Suppressor macrophage (primary cell): ENCODE data around the gene THBS2.
A peak's percentile ranks its signal among the peaks of the same experiment; 100 is the strongest.
"Not testable (repeated sequence)": the region's sequence is repeated elsewhere in the genome, so short reads cannot be mapped to it uniquely, and the experiment has no call there.

ENCODE experiments used
- DNase-seq, 4 experiments: peaks; one replicate each; pipeline ENCODE4 v3.0.0-alpha.2; 2020 to 2022

THBS2 gene

GRCh38 chr6:169271158-169271876 lies 17.7 kb upstream of the THBS2 start:
- no peak for DNase-seq

- DNase-seq: not testable (repeated sequence)
Measured at GRCh38 chr6:169270077-169270380, 16.4 kb upstream of the THBS2 start.

GRCh38 chr6:169269180-169270076 lies 15.8 kb upstream of the THBS2 start:
- peak; percentile 48 to 85 (median 69) for DNase-seq

- no peak for DNase-seq
Measured at GRCh38 chr6:169268276-169268675, 14.6 kb upstream of the THBS2 start.

GRCh38 chr6:169266746-169267591 lies 13.3 kb upstream of the THBS2 start:
- DNase-seq: peak in 3 of 4 experiments; percentile 3 to 43 (median 30)

- no peak for DNase-seq
Measured at GRCh38 chr6:169266261-169266660, 12.6 kb upstream of the THBS2 start.

GRCh38 chr6:169265486-169266131 lies 12.0 kb upstream of the THBS2 start:
- peak; percentile 15 to 53 (median 50) for DNase-seq

GRCh38 chr6:169263836-169264608 lies 10.4 kb upstream of the THBS2 start:
- DNase-seq: no peak

- peak in 3 of 4 experiments; percentile 11 to 33 (median 25) for DNase-seq
Measured at GRCh38 chr6:169263374-169263773, 9.7 kb upstream of the THBS2 start.

GRCh38 chr6:169262602-169263001 lies 9.0 kb upstream of the THBS2 start:
- DNase-seq: not testable (repeated sequence)

GRCh38 chr6:169256518-169256917 lies 2.9 kb upstream of the THBS2 start:
- DNase-seq: no peak

GRCh38 chr6:169256061-169256460 lies 2.4 kb upstream of the THBS2 start:
- DNase-seq: no peak

- no peak for DNase-seq
Measured at GRCh38 chr6:169255643-169256042, 2.0 kb upstream of the THBS2 start.

- DNase-seq: no peak
Measured at GRCh38 chr6:169254456-169255316, 1.0 kb upstream of the THBS2 start.

GRCh38 chr6:169252505-169253189 lies 999 bp downstream of the THBS2 start:
- DNase-seq: no peak

GRCh38 chr6:169251822-169252504 lies 1.7 kb downstream of the THBS2 start:
- no peak for DNase-seq

- DNase-seq: no peak
Measured at GRCh38 chr6:169251371-169251802, 2.3 kb downstream of the THBS2 start.

GRCh38 chr6:169250660-169251059 lies 3.0 kb downstream of the THBS2 start:
- DNase-seq: peak in 1 of 4 experiments; percentile 16

GRCh38 chr6:169249057-169249456 lies 4.6 kb downstream of the THBS2 start:
- DNase-seq: no peak
